Measurements from ENCODE around the gene KCNK5. TPM values are rescaled to one million over a fixed set of nuclear protein-coding genes. Genes with fewer than 3 reads are reported as not detected.

The KCNK5 gene
- total RNA-seq, 6 experiments from 2014 or later, result not detected

DNA sequence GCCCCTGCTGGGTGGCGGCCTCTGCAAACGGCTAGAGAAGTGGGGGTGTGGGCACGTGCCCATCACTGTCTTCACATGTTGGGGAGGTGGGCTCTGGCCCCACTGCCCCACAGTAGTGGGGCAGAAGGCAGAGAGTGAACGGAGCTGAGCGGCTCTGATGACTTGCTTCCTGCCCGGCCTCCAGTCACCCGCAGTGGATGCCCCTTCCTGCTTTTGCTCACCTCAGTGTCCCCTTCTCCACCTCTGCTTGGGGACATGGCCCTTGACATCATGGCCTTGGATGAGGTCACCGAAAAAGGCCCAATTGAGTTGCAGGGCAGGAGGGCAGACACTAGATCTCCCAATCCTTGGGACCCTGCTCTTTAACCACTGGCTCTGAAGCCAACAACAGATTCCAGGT lies 40.1 kb downstream of the KCNK5 start:
- no peaks in the 10 kb centered on the region for H3K36me3 Mint-ChIP-seq (ENCODE audit: low read depth)
- no peaks in the 10 kb centered on the region; the same call in 1 of the 2 replicates for H3K27me3 Mint-ChIP-seq (ENCODE audit: insufficient read depth)
- no peak overlapping the region for H3K27ac Mint-ChIP-seq
- no peaks in the 10 kb centered on the region for H3K4me1 Mint-ChIP-seq (ENCODE audit: low read depth)
- TF ChIP-seq, protein P1, sequence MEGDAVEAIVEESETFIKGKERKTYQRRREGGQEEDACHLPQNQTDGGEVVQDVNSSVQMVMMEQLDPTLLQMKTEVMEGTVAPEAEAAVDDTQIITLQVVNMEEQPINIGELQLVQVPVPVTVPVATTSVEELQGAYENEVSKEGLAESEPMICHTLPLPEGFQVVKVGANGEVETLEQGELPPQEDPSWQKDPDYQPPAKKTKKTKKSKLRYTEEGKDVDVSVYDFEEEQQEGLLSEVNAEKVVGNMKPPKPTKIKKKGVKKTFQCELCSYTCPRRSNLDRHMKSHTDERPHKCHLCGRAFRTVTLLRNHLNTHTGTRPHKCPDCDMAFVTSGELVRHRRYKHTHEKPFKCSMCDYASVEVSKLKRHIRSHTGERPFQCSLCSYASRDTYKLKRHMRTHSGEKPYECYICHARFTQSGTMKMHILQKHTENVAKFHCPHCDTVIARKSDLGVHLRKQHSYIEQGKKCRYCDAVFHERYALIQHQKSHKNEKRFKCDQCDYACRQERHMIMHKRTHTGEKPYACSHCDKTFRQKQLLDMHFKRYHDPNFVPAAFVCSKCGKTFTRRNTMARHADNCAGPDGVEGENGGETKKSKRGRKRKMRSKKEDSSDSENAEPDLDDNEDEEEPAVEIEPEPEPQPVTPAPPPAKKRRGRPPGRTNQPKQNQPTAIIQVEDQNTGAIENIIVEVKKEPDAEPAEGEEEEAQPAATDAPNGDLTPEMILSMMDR (IDR thresholded peaks at IDR 0.05), result no peak
- no peak overlapping the region for H3K4me3 Mint-ChIP-seq
- DNase-seq, result no peak
- peaks cover 53% of the 10 kb centered on the region for H3K9me3 Mint-ChIP-seq

DNA sequence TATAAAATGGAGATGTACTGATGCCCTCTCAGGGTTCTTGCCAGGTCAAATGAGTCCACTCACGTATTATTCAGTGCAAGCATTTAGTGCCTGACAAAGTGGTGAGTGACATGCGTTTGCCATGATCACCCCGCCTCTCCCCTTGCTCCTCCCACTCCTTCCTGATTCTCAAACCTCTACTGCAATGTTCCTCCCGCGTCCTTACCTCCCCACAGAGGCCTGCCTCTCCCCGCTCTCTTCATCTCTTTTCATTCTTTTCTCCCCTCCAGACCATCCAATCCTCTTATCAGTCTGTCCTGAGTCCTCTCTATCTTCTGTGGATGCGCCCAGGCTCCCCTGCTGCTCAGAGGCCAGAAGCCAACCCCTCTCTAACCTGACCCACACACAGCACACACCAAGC lies 40.7 kb downstream of the KCNK5 start:
- no peaks in the 10 kb centered on the region for H3K4me1 Mint-ChIP-seq (ENCODE audit: low read depth)

DNA sequence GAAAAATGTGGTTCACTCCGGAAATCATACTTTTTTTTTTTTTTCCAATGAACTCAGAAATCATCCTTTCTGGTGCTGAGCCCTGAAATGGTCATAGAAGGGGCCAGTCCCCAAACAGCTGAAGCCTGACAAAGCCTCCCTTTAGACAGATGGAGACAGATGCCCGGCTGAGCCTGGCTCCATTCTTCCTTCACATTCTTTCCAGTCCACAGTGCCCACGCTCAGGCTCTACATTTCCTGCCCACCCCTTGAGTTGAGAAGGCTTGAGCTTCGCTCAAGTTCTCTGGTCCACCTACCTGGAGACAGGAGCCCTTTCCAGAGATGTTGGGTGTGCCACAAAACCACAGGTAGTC lies 41.2 kb downstream of the KCNK5 start:
- no peak overlapping the region for H3K27ac Mint-ChIP-seq
- peaks cover 53% of the 10 kb centered on the region for H3K9me3 Mint-ChIP-seq
- no peaks in the 10 kb centered on the region; the same call in 1 of the 2 replicates for H3K27me3 Mint-ChIP-seq (ENCODE audit: insufficient read depth)
- TF ChIP-seq, protein P1 (IDR thresholded peaks at IDR 0.05), result no peak
- no peaks in the 10 kb centered on the region for H3K36me3 Mint-ChIP-seq (ENCODE audit: low read depth)
- H3K4me3 Mint-ChIP-seq, result no peak overlapping the region
- no peaks in the 10 kb centered on the region for H3K4me1 Mint-ChIP-seq (ENCODE audit: low read depth)
- no peak for DNase-seq

More for the DNA sequence above, 40.7 kb downstream of the KCNK5 start:
- TF ChIP-seq, protein P1 (IDR thresholded peaks at IDR 0.05), result no peak
- Mint-ChIP-seq H3K4me3 (no peak overlapping the region), H3K27ac (no peak overlapping the region), H3K36me3 (ENCODE audit: low read depth) (no peaks in the 10 kb centered on the region), H3K9me3 (peaks cover 53% of the 10 kb centered on the region), H3K27me3 (ENCODE audit: insufficient read depth) (no peaks in the 10 kb centered on the region; the same call in 1 of the 2 replicates)
- DNase-seq, result no peak

DNA sequence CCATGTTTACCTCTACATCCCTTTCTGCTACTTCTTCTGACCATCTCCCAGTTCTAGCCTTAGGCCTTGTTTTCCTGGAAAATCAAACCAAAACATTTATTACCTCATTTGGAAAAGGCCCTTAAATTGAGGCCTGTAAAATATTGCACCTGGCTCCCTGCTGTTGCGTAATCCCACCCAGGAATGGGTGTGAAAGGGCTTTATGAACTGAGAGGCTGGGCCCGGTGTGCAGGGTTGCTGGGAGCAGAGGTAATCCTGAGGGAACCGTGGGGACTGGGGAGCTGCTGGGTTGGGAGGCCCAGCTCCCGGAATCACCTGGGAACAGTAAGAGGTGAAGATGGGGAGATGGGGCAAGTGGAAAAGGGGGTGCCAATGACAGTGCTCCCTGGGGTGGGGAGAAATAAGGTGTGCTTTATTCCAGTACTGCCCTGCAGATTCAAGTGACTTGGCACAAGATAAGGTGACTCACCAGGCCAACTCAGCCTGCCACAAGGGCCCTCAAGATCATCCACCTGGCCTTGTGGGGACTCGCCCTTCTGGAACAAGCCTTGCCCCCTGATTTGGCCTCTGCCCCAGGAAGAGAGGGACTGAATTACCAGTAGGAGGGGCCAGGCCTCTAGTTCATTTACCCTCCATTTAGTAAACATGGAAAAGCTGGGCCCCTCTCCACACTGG lies 44.2 kb downstream of the KCNK5 start:
- Mint-ChIP-seq H3K4me3 (no peak overlapping the region), H3K9me3 (peaks cover 59% of the 10 kb centered on the region), H3K36me3 (ENCODE audit: low read depth) (no peaks in the 10 kb centered on the region), H3K27ac (no peak overlapping the region), H3K4me1 (ENCODE audit: low read depth) (no peaks in the 10 kb centered on the region), H3K27me3 (ENCODE audit: insufficient read depth) (peaks cover 6% of the 10 kb centered on the region; the same call in 1 of the 2 replicates)
- TF ChIP-seq, protein P1 (IDR thresholded peaks at IDR 0.05), result no peak
- no peak for DNase-seq

DNA sequence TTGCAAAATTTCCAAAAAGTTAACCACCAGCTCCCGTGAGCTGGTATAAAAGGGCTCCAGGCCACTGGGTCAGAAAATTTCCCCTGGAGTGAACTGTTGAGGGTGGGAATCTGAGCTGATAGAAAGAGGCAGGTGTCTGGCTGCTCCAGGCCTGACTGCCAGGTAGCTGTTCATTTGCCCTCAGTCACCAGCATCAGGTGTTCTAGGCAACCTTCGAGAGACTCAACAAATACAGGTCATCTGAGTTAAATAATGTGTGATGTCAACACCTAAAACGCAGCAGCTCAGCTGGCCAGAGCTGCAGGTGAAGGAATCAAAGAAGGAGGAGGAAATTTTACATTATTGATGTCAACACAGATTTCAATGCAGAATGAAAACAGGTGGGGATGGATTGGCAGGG lies 46.7 kb downstream of the KCNK5 start:
- DNase-seq, result no peak
- no peak overlapping the region for H3K4me3 Mint-ChIP-seq
- peaks cover 64% of the 10 kb centered on the region for H3K9me3 Mint-ChIP-seq
- peaks cover 6% of the 10 kb centered on the region; the same call in 1 of the 2 replicates for H3K27me3 Mint-ChIP-seq (ENCODE audit: insufficient read depth)
- peaks cover 8% of the 10 kb centered on the region for H3K36me3 Mint-ChIP-seq (ENCODE audit: low read depth)
- no peak overlapping the region for H3K27ac Mint-ChIP-seq
- no peaks in the 10 kb centered on the region for H3K4me1 Mint-ChIP-seq (ENCODE audit: low read depth)
- TF ChIP-seq, protein P1 (IDR thresholded peaks at IDR 0.05), result no peak
